HCT116 (cell line): ENCODE results near the gene EPHB4. TPM values are rescaled to one million over a fixed set of nuclear protein-coding genes. Genes with fewer than 3 reads are reported as not detected.
"Not testable (repeated sequence)": the region's sequence is repeated elsewhere in the genome, so short reads cannot be mapped to it uniquely, and the experiment has no call there.

Source experiments
- ATAC-seq: fragments of 200-7000 bp; cut with Tn5 transposase; 2 replicates; pipeline ENCODE4 v1.9.1; 2020; ENCODE audit warnings: mild to moderate bottlenecking, moderate library complexity
- BruUV-seq: library from RNA; stranded (reverse); fragments of 400-500 nt; replicated peaks from 2 replicates; lab custom pipeline; 2021; lab: Mats Ljungman, UMichigan
- CTCF ChIA-PET: fragments of 300-600 bp; sonication (Branson Sonifier 250); formaldehyde crosslinking; loops from one replicate; lab custom pipeline; 2021; ENCODE audit warnings: antibody characterized with exemption; lab: Charles Lee
- POLR2A ChIA-PET: fragments of 300-600, 350-600 bp; sonication (Branson Sonifier 250); formaldehyde crosslinking; loops from one replicate; lab custom pipeline; 2021; ENCODE audit warnings: antibody characterized with exemption; lab: Charles Lee
- RAD21 ChIA-PET, 2 experiments: fragments of 300-600 bp; sonication (Branson Sonifier 250); formaldehyde crosslinking; loops; one replicate each; lab custom pipeline; 2023; ENCODE audit warnings: low total read pairs in 2 of 2; ENCODE audit not compliant: uncharacterized antibody in 2 of 2, unreplicated experiment in 2 of 2, low non-redundant PET in 1 of 2; lab: Charles Lee
- DNase-seq: peaks from one replicate; pipeline ENCODE4 v3.0.0-alpha.2; 2010; ENCODE audit warnings: low read depth, low spot score
- H2AFZ ChIP-seq: fragments of 200-600 bp; shearing (Covaris generic), sonication (generic); 2 replicates; pipeline ENCODE4 v1.6.1; 2017; ENCODE audit warnings: low read depth, mixed run types, mixed read lengths, antibody characterized with exemption, low read length; ENCODE audit not compliant: poor library complexity, severe bottlenecking
- H3K27ac ChIP-seq: 2 replicates; pipeline ENCODE4 v1.5.1; 2012; ENCODE audit warnings: low read depth, low read length
- H3K27me3 ChIP-seq: fragments of 200-600 bp; sonication (generic); 2 replicates; pipeline ENCODE4 v1.6.1; 2016; ENCODE audit warnings: mixed run types, low read length, mixed read lengths; ENCODE audit not compliant: insufficient read depth
- H3K36me3 ChIP-seq, 2 experiments: fragments of 200-500 bp in 1 of 2; fragments of 200-600 bp in 1 of 2; sonication (Bioruptor generic) in 1 of 2; sonication (generic) in 1 of 2; 2 replicates each; pipeline versions ENCODE4 v1.5.1 to v1.6.1; 2014 to 2016; ENCODE audit warnings: low read length in 2 of 2, inconsistent platforms in 1 of 2, mixed read lengths in 1 of 2, mixed run types in 1 of 2; ENCODE audit not compliant: insufficient read depth in 2 of 2, control insufficient read depth in 1 of 2
- H3K4me1 ChIP-seq, 2 experiments: fragments of 200-600 bp in 1 of 2; sonication (generic) in 1 of 2; 2 replicates each; pipeline versions ENCODE4 v1.5.1 to v1.6.1; 2012 to 2017; ENCODE audit warnings: low read length in 2 of 2, inconsistent platforms in 1 of 2, mild to moderate bottlenecking in 1 of 2, mixed read lengths in 1 of 2, mixed run types in 1 of 2, moderate library complexity in 1 of 2; ENCODE audit not compliant: insufficient read depth in 2 of 2, control insufficient read depth in 1 of 2
- H3K4me2 ChIP-seq: fragments of 200-600 bp; sonication (generic); 2 replicates; pipeline ENCODE4 v1.6.1; 2017; ENCODE audit warnings: mixed run types, low read length, mixed read lengths
- H3K4me3 ChIP-seq, 2 experiments: fragments of 200-600 bp in 1 of 2; sonication (generic) in 1 of 2; replicated peaks in 1 of 2; 2 replicates each; pipeline ENCODE4 v1.5.1; 2011 to 2016; ENCODE audit warnings: low read length in 2 of 2, control low read depth in 1 of 2, low read depth in 1 of 2, mild to moderate bottlenecking in 1 of 2, mixed read lengths in 1 of 2, mixed run types in 1 of 2
- H3K79me2 ChIP-seq: fragments of 200-600 bp; sonication (generic); 2 replicates; pipeline ENCODE4 v1.6.1; 2017; ENCODE audit warnings: mild to moderate bottlenecking, mixed run types, low read length, moderate library complexity, mixed read lengths; ENCODE audit not compliant: insufficient read depth
- H3K9ac ChIP-seq: fragments of 200-600 bp; sonication (generic); 2 replicates; pipeline ENCODE4 v1.6.1; 2016; ENCODE audit warnings: low read length, mixed read lengths
- H3K9me2 ChIP-seq: fragments of 200-600 bp; sonication (generic), shearing (Covaris generic); 2 replicates; pipeline ENCODE4 v1.6.1; 2017; ENCODE audit warnings: mixed run types, mild to moderate bottlenecking, moderate library complexity; ENCODE audit not compliant: insufficient read depth
- H3K9me3 ChIP-seq, 2 experiments: fragments of 200-500 bp in 1 of 2; fragments of 200-600 bp in 1 of 2; sonication (Bioruptor generic) in 1 of 2; sonication (generic) in 1 of 2; 2 replicates each; pipeline ENCODE4 v1.6.1; 2014 to 2017; ENCODE audit warnings: low read length in 2 of 2, mixed read lengths in 2 of 2, inconsistent platforms in 1 of 2, low read depth in 1 of 2, mild to moderate bottlenecking in 1 of 2, mixed run types in 1 of 2, moderate library complexity in 1 of 2; ENCODE audit not compliant: control insufficient read depth in 1 of 2, insufficient read depth in 1 of 2
- H4K20me1 ChIP-seq: fragments of 200-600 bp; sonication (generic), shearing (Covaris generic); 2 replicates; pipeline ENCODE4 v1.6.1; 2017; ENCODE audit warnings: mixed run types, mild to moderate bottlenecking, moderate library complexity; ENCODE audit not compliant: insufficient read depth
- CBX3 ChIP-seq: IDR thresholded peaks from 2 replicates; pipeline ENCODE4 v1.6.1; 2012; ENCODE audit warnings: low read depth
- FOSL1 ChIP-seq: IDR thresholded peaks from 2 replicates; pipeline ENCODE4 v1.6.1; 2012; ENCODE audit warnings: low read depth
- SRF ChIP-seq: IDR thresholded peaks from 2 replicates; pipeline ENCODE4 v1.6.1; 2012; ENCODE audit warnings: low read depth
- intact Hi-C: fragments of 100-400 bp; cut with micrococcal nuclease; formaldehyde crosslinking; loops from 2 replicates; pipeline ENCODE4 v1.10.0; 2022
- total RNA-seq: library from RNA; stranded (reverse); gene quantifications from one replicate; pipeline ENCODE4 v1.2.1, GENCODE V29; 2021; ENCODE audit not compliant: unreplicated experiment
- TF ChIP-seq, protein P1 (sequence below), 3 experiments: fragments of 200-600 bp in 1 of 3; sonication (generic) in 1 of 3; IDR thresholded peaks in 2 of 3; conservative IDR thresholded peaks in 1 of 3; 2 replicates each; pipeline ENCODE4 v1.5.1; 2012 to 2017; ENCODE audit warnings: low read depth in 2 of 3, low read length in 2 of 3, antibody characterized with exemption in 1 of 3, borderline replicate concordance in 1 of 3, control low read depth in 1 of 3, mild to moderate bottlenecking in 1 of 3, mixed read lengths in 1 of 3, mixed run types in 1 of 3, moderate library complexity in 1 of 3; ENCODE audit not compliant: insufficient read depth in 1 of 3

EPHB4 gene
- total RNA-seq, 1 experiment from 2014 or later, result 61.1 TPM

DNA sequence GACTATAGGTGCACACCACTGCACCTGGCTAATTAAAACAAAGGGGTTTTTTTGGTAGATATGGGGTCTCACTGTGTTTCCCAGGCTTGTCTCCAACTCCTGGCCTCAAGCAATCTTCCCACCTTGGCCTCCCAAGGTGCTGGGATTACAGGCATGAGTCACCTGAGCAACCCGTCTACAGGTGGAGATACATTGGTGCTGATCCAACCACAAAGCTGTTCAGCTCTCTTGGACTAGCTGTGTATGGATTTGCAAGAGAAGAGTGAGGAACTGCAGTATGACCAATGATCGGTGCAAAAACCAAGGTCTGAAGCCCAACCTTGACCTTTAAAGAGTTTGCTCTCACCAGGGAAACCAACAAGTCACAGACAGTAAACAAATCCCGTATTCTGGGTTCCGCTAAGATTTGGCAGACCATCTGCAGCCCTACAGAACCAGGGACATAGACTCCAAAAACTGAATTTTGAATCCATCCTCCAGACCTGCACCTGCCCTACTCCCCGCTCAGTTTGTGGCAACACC lies 18.9 kb downstream of the EPHB4 start:
- DNase-seq (no peak), ATAC-seq (no peak)
- BruUV-seq, result no TSS peak
- no peaks in the 10 kb centered on the region for H3K27me3 ChIP-seq
- H2AFZ ChIP-seq, result no peak overlapping the region
- H3K36me3 ChIP-seq, result peaks cover 26 to 49% of the 10 kb centered on the region in 2 experiments; a peak in 3 of 4 replicates
- no peak overlapping the region for H3K9ac ChIP-seq
- H3K4me3 ChIP-seq, result no peak overlapping the region
- peaks cover 4 to 5% of the 10 kb centered on the region in 2 experiments; a peak in 3 of 4 replicates for H3K4me1 ChIP-seq
- ChIA-PET CTCF (no interaction called here), POLR2A (no interaction called here), RAD21 (no interaction called here)
- H3K9me3 ChIP-seq, result no peaks in the 10 kb centered on the region
- intact Hi-C loops, result no loop called here
- H3K4me2 ChIP-seq, result no peak overlapping the region
- no peaks in the 10 kb centered on the region for H3K79me2 ChIP-seq
- TF ChIP-seq FOSL1 (no peak), CBX3 (no peak), SRF (no peak)
- TF ChIP-seq, protein P1, sequence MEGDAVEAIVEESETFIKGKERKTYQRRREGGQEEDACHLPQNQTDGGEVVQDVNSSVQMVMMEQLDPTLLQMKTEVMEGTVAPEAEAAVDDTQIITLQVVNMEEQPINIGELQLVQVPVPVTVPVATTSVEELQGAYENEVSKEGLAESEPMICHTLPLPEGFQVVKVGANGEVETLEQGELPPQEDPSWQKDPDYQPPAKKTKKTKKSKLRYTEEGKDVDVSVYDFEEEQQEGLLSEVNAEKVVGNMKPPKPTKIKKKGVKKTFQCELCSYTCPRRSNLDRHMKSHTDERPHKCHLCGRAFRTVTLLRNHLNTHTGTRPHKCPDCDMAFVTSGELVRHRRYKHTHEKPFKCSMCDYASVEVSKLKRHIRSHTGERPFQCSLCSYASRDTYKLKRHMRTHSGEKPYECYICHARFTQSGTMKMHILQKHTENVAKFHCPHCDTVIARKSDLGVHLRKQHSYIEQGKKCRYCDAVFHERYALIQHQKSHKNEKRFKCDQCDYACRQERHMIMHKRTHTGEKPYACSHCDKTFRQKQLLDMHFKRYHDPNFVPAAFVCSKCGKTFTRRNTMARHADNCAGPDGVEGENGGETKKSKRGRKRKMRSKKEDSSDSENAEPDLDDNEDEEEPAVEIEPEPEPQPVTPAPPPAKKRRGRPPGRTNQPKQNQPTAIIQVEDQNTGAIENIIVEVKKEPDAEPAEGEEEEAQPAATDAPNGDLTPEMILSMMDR (IDR thresholded peaks at IDR 0.05 in 2 of 3, conservative IDR thresholded peaks at IDR 0.05 in 1 of 3; ENCODE audit: borderline replicate concordance in 1 of 3, insufficient read depth in 1 of 3, low read depth in 2 of 3, low read length in 2 of 3), result no peak
- H3K27ac ChIP-seq, result no peak overlapping the region
- H3K9me2 ChIP-seq, result no peaks in the 10 kb centered on the region
- H4K20me1 ChIP-seq, result no peaks in the 10 kb centered on the region

DNA sequence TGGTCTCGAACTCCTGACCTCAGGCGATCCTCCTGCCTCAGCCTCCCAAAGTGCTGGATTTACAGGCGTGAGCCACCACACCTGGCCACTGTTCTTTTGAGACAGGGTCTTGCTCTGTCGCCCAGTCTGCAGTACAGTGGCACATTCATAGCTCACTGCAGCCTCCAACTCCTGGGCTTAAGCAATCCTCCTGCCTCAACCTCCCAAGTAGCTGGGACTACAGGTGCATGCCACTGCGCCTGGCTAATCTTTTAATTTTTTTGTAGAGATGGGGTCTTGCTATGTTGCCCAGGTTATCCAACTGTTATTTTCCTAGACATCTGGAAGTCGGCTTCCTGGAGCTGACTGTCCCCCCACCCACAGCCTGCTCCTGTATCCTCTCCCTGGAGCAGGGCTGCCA lies 20.4 kb downstream of the EPHB4 start:
- H2AFZ ChIP-seq, H3K79me2 ChIP-seq, H3K9me2 ChIP-seq, BruUV-seq, H3K4me3 ChIP-seq, H3K9me3 ChIP-seq, RAD21 ChIA-PET, H3K9ac ChIP-seq, intact Hi-C loops, ATAC-seq, POLR2A ChIA-PET, H3K27me3 ChIP-seq, DNase-seq, H3K4me2 ChIP-seq, H4K20me1 ChIP-seq, H3K27ac ChIP-seq: not testable (repeated sequence)
- peaks cover 19 to 20% of the 10 kb centered on the region in 2 experiments; a peak in 3 of 4 replicates for H3K4me1 ChIP-seq
- H3K36me3 ChIP-seq, result peaks cover 26 to 36% of the 10 kb centered on the region in 2 experiments; a peak in 3 of 4 replicates
- CTCF ChIA-PET, result interaction anchor here (1.2 kb wide), 1 partner anchor 20 kb away, joined by 3 read pairs; the partner anchor contains the start of gene EPHB4
